Mesothelial cell of epicardium (in vitro differentiated cells): ENCODE measurements around the gene PSMA2. TPM values are rescaled to one million over a fixed set of nuclear protein-coding genes. Genes with fewer than 3 reads are reported as not detected.

Experiments
- DNase-seq, 2 experiments: peaks; one replicate each; pipeline ENCODE4 v3.0.0; 2021; ENCODE audit warnings: low spot score in 2 of 2; ENCODE audit not compliant: unreplicated experiment in 2 of 2
- H3K27ac Mint-ChIP-seq: 2 replicates; pipeline ENCODE4 v1.8.0; 2021; ENCODE audit warnings: mixed read lengths
- H3K27me3 Mint-ChIP-seq: 2 replicates; pipeline ENCODE4 v1.8.0; 2021; ENCODE audit warnings: low read depth, mixed read lengths
- H3K36me3 Mint-ChIP-seq: 2 replicates; pipeline ENCODE4 v1.8.0; 2021; ENCODE audit warnings: mixed read lengths
- H3K4me1 Mint-ChIP-seq: 2 replicates; pipeline ENCODE4 v1.8.0; 2021; ENCODE audit warnings: mixed read lengths
- H3K4me3 Mint-ChIP-seq: 2 replicates; pipeline ENCODE4 v1.8.0; 2021; ENCODE audit warnings: mild to moderate bottlenecking, moderate library complexity, mixed read lengths
- H3K9me3 Mint-ChIP-seq: 2 replicates; pipeline ENCODE4 v1.8.0; 2021; ENCODE audit warnings: mixed read lengths
- total RNA-seq: library from RNA; stranded (reverse); gene quantifications from 3 replicates; pipeline ENCODE4 v1.2.1, GENCODE V29; 2021
- TF ChIP-seq, protein P1 (sequence below): fragments of 200-600 bp; sonication (generic); IDR thresholded peaks from one replicate; pipeline ENCODE4 v1.5.0; 2021; ENCODE audit warnings: antibody characterized with exemption; ENCODE audit not compliant: unreplicated experiment

PSMA2 gene
- total RNA-seq, 1 donor from 2014 or later: 72.3 TPM

DNA sequence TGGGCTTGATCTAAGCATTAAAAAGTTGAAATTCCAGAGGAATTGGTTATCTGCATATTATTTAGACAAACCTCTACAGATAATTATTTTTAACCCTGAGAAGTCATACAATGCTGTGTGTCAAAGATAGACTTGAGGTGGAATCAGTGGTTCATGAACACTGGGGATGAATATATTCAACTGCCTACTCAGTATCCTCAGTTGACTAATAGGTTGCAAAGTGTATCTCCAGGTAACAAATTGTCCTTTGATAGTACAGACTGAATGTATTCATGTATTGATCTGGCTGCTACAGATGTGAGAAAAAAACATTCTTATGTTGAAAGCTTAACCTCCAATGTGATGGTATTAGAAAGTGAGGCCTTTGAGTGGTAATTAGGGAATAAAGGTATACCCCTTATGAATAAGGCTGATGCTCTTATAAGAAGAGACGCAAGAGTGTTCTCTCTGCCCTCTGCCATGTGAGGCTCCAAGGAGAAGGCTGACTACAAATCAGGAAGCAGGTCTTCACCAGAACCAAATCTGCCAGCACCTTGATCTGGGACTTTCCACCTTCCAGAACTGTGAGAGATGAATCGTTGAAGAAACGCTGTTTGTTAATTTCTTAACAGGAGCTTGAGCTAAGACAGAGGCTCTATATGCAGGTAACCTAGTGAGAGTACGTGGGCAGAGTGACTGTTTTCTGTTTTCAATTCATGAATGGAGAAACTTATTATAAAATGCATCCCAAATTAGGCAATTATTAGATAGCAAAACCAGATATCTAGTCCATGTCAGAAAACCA lies 7.7 kb upstream of the PSMA2 start:
- H3K9me3 Mint-ChIP-seq: no peaks in the 10 kb centered on the region

DNA sequence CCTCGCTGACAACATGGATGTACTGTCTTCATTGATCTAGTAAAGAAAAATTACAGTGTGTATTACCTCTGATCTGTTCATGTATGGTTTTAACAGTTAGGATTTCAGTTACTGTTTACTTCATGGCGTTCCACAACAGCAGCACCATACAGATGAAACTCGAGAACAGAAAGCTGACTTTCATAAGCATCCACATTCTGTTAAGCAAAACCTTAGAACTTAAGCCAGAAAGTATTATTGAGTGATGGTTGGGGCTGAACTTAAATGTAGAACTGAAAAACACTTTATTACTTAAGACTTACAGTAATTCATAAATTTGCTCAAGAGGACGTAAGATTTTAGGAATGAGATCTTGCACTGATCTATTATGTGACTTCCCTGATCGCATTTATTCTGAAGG lies 3.9 kb upstream of the PSMA2 start:
- TF ChIP-seq, protein P1, sequence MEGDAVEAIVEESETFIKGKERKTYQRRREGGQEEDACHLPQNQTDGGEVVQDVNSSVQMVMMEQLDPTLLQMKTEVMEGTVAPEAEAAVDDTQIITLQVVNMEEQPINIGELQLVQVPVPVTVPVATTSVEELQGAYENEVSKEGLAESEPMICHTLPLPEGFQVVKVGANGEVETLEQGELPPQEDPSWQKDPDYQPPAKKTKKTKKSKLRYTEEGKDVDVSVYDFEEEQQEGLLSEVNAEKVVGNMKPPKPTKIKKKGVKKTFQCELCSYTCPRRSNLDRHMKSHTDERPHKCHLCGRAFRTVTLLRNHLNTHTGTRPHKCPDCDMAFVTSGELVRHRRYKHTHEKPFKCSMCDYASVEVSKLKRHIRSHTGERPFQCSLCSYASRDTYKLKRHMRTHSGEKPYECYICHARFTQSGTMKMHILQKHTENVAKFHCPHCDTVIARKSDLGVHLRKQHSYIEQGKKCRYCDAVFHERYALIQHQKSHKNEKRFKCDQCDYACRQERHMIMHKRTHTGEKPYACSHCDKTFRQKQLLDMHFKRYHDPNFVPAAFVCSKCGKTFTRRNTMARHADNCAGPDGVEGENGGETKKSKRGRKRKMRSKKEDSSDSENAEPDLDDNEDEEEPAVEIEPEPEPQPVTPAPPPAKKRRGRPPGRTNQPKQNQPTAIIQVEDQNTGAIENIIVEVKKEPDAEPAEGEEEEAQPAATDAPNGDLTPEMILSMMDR: no peak
- H3K9me3 Mint-ChIP-seq: no peaks in the 10 kb centered on the region
- no peak for DNase-seq
- peaks cover 12% of the 10 kb centered on the region for H3K36me3 Mint-ChIP-seq
- H3K4me1 Mint-ChIP-seq: peaks cover 20% of the 10 kb centered on the region
- H3K27me3 Mint-ChIP-seq: no peaks in the 10 kb centered on the region
- no peak overlapping the region for H3K27ac Mint-ChIP-seq
- no peak overlapping the region for H3K4me3 Mint-ChIP-seq

More for the DNA sequence above, 7.7 kb upstream of the PSMA2 start:
- TF ChIP-seq, protein P1: no peak
- Mint-ChIP-seq H3K36me3 (peaks cover 12% of the 10 kb centered on the region), H3K4me3 (no peak overlapping the region), H3K27me3 (no peaks in the 10 kb centered on the region), H3K4me1 (no peaks in the 10 kb centered on the region), H3K27ac (no peak overlapping the region)
- no peak for DNase-seq

- no peak for DNase-seq
- TF ChIP-seq, protein P1: no peak
- Mint-ChIP-seq H3K36me3 (peaks cover 12% of the 10 kb centered on the region), H3K4me1 (peaks cover 32% of the 10 kb centered on the region), H3K4me3 (peak overlapping the region; percentile 24), H3K9me3 (no peaks in the 10 kb centered on the region), H3K27ac (peak overlapping the region; percentile 60), H3K27me3 (no peaks in the 10 kb centered on the region)
These were observed 2.3 kb upstream of the PSMA2 start for GRCh38 chr7:42934291-42934690.

GRCh38 chr7:42932811-42933591 lies 1.0 kb upstream of the PSMA2 start:
- TF ChIP-seq, protein P1: no peak
- H3K4me3 Mint-ChIP-seq: peak overlapping the region; percentile 100
- H3K36me3 Mint-ChIP-seq: peaks cover 10% of the 10 kb centered on the region
- H3K9me3 Mint-ChIP-seq: no peaks in the 10 kb centered on the region
- H3K27me3 Mint-ChIP-seq: no peaks in the 10 kb centered on the region
- peak overlapping the region; percentile 99 for H3K27ac Mint-ChIP-seq
- no peak for DNase-seq
- H3K4me1 Mint-ChIP-seq: peaks cover 39% of the 10 kb centered on the region

DNA sequence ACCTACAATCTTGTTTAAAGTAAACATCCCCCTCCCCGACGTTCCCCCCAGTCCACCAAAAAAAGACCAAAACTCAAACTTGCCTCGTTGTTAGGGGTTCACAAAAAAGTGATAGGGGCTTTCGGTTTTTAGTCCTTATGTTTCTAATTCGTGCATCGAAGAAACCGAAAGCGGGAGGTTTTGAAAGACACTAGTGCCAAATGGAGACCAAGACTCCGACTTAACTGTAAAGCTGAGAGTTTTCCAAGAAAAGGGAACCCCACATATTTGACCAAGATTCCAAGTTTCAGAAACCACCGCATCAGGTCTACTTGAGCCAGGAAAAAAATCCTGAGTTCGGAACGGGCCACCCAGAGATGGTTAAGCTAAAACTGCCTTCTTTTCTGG lies 534 bp downstream of the PSMA2 start:
- Mint-ChIP-seq H3K27me3 (no peaks in the 10 kb centered on the region), H3K36me3 (peaks cover 2% of the 10 kb centered on the region), H3K27ac (peak overlapping the region; percentile 99), H3K4me1 (peaks cover 39% of the 10 kb centered on the region), H3K4me3 (peak overlapping the region; percentile 100), H3K9me3 (no peaks in the 10 kb centered on the region)
- DNase-seq: no peak
- TF ChIP-seq, protein P1: no peak
